ENCODE measurements around the gene S100Z. TPM values are rescaled to one million over a fixed set of nuclear protein-coding genes. Genes with fewer than 3 reads are reported as not detected.
A peak's percentile ranks its signal among the peaks of the same experiment; 100 is the strongest.

S100Z gene
- total RNA-seq, 1 donor from 2014 or later = 0.80 TPM

GRCh38 chr5:76805821-76806505 lies 43.9 kb upstream of the S100Z start:
- Mint-ChIP-seq H3K9me3 (peaks cover 1% of the 10 kb centered on the region), H3K4me1 (peaks cover 19% of the 10 kb centered on the region), H3K27ac (peak overlapping the region; percentile 37), H3K27me3 (ENCODE audit: low read depth) (peaks cover 5% of the 10 kb centered on the region), H3K36me3 (no peaks in the 10 kb centered on the region), H3K4me3 (no peak overlapping the region)
- DNase-seq (ENCODE audit: low spot score in 2 of 2, unreplicated experiment in 2 of 2) = no peak
- TF ChIP-seq, protein P1, sequence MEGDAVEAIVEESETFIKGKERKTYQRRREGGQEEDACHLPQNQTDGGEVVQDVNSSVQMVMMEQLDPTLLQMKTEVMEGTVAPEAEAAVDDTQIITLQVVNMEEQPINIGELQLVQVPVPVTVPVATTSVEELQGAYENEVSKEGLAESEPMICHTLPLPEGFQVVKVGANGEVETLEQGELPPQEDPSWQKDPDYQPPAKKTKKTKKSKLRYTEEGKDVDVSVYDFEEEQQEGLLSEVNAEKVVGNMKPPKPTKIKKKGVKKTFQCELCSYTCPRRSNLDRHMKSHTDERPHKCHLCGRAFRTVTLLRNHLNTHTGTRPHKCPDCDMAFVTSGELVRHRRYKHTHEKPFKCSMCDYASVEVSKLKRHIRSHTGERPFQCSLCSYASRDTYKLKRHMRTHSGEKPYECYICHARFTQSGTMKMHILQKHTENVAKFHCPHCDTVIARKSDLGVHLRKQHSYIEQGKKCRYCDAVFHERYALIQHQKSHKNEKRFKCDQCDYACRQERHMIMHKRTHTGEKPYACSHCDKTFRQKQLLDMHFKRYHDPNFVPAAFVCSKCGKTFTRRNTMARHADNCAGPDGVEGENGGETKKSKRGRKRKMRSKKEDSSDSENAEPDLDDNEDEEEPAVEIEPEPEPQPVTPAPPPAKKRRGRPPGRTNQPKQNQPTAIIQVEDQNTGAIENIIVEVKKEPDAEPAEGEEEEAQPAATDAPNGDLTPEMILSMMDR (IDR thresholded peaks at IDR 0.05; ENCODE audit: unreplicated experiment) = no peak

DNA sequence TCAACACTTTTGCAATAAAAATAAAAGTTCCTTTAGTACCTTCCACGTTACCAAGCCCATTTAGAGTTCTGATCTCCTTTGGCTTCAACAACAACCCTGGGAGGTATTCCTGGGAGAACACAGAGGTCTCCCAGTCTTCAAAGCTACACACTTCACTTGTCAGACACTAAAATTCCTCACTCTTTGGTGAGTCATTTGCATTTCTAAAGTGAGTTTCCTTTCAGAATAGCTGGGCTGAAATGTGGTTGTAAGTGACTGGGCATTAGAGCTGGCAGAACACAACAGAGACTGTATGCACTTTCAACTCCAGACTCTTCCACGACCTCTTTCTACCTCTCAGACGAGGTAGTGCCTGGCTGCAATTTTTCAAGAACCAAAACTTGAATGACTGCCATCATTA lies 42.5 kb upstream of the S100Z start:
- DNase-seq (ENCODE audit: low spot score in 2 of 2, unreplicated experiment in 2 of 2) = no peak
- TF ChIP-seq, protein P1 (IDR thresholded peaks at IDR 0.05; ENCODE audit: unreplicated experiment) = no peak
- Mint-ChIP-seq H3K4me3 (no peak overlapping the region), H3K9me3 (peaks cover 5% of the 10 kb centered on the region), H3K27me3 (ENCODE audit: low read depth) (peaks cover 5% of the 10 kb centered on the region), H3K36me3 (no peaks in the 10 kb centered on the region), H3K4me1 (peaks cover 12% of the 10 kb centered on the region), H3K27ac (no peak overlapping the region)

- no peaks in the 10 kb centered on the region for H3K36me3 Mint-ChIP-seq
- no peak overlapping the region for H3K4me3 Mint-ChIP-seq
- TF ChIP-seq, protein P1 (IDR thresholded peaks at IDR 0.05; ENCODE audit: unreplicated experiment) = no peak
- peaks cover 12% of the 10 kb centered on the region for H3K4me1 Mint-ChIP-seq
- peaks cover 5% of the 10 kb centered on the region for H3K27me3 Mint-ChIP-seq (ENCODE audit: low read depth)
- no peak overlapping the region for H3K27ac Mint-ChIP-seq
- H3K9me3 Mint-ChIP-seq = peaks cover 5% of the 10 kb centered on the region
- DNase-seq (ENCODE audit: low spot score in 2 of 2, unreplicated experiment in 2 of 2) = no peak
These were observed 41.6 kb upstream of the S100Z start for GRCh38 chr5:76808141-76808691.

DNA sequence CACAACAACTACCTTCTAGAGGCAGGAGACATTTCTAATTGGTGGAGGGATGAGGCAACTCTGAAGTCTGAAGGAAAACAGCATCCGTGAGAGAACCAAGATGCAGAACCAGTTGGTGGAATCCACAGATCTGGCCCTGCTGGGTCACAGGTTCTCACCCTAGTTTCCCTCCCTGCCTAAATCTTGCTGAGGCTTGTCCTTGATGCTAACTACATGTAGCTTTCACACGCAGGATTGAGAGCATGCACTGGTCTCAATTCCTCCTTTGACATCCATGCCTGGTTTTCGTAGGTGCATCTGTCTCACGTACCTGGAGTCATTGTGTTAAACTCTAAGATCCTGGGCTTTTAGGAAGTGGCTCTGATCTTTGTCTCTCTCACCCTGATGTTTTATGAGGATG lies 40.7 kb upstream of the S100Z start:
- peaks cover 5% of the 10 kb centered on the region for H3K27me3 Mint-ChIP-seq (ENCODE audit: low read depth)
- H3K36me3 Mint-ChIP-seq = no peaks in the 10 kb centered on the region
- H3K4me1 Mint-ChIP-seq = peaks cover 12% of the 10 kb centered on the region
- TF ChIP-seq, protein P1 (IDR thresholded peaks at IDR 0.05; ENCODE audit: unreplicated experiment) = no peak
- H3K27ac Mint-ChIP-seq = no peak overlapping the region
- no peak overlapping the region for H3K4me3 Mint-ChIP-seq
- DNase-seq (ENCODE audit: low spot score in 2 of 2, unreplicated experiment in 2 of 2) = no peak
- peaks cover 5% of the 10 kb centered on the region for H3K9me3 Mint-ChIP-seq

- TF ChIP-seq, protein P1 (IDR thresholded peaks at IDR 0.05; ENCODE audit: unreplicated experiment) = no peak
- Mint-ChIP-seq H3K9me3 (peaks cover 5% of the 10 kb centered on the region), H3K27me3 (ENCODE audit: low read depth) (peaks cover 5% of the 10 kb centered on the region), H3K4me1 (peaks cover 12% of the 10 kb centered on the region), H3K4me3 (no peak overlapping the region), H3K36me3 (no peaks in the 10 kb centered on the region), H3K27ac (no peak overlapping the region)
- no peak for DNase-seq (ENCODE audit: low spot score in 2 of 2, unreplicated experiment in 2 of 2)
These were observed 39.6 kb upstream of the S100Z start for GRCh38 chr5:76810236-76810635.
